ENCODE measurements around the gene FOXJ1. TPM values are rescaled to one million over a fixed set of nuclear protein-coding genes. Genes with fewer than 3 reads are reported as not detected.
A peak's percentile ranks its signal among the peaks of the same experiment; 100 is the strongest.

Gene FOXJ1
- total and polyA plus RNA-seq, 2 experiments from 2014 or later, result not detected

- in situ Hi-C loops (cut with MboI), result no loop called here
- Histone ChIP-seq H3K9ac (no peak overlapping the region), H3K36me3 (ENCODE audit: low read depth) (no peaks in the 10 kb centered on the region), H3K4me3 (no peak overlapping the region), H3F3A (ENCODE audit: insufficient read depth) (no peaks in the 10 kb centered on the region), H3K4me2 (ENCODE audit: unreplicated experiment) (no peak overlapping the region), H3K27me3 (replicated peaks; ENCODE audit: insufficient read depth) (no peaks in the 10 kb centered on the region; the same call in 1 of the 2 replicates), H3K9me2 (ENCODE audit: insufficient read depth) (no peaks in the 10 kb centered on the region), H4K20me1 (ENCODE audit: insufficient read depth) (no peaks in the 10 kb centered on the region), H3K4me1 (ENCODE audit: insufficient read depth) (no peaks in the 10 kb centered on the region), H3K27ac (no peak overlapping the region), H3K79me2 (ENCODE audit: insufficient read depth) (no peaks in the 10 kb centered on the region), H2AFZ (no peak overlapping the region), H3K9me3 (ENCODE audit: low read depth) (no peaks in the 10 kb centered on the region)
- TF ChIP-seq EZH2phosphoT487 (IDR thresholded peaks at IDR 0.05; ENCODE audit: insufficient read depth, low read depth), result no peak
- TF ChIP-seq EZH2 (IDR thresholded peaks at IDR 0.05; ENCODE audit: insufficient read depth, poor library complexity, severe bottlenecking), result no peak
- WGBS, 2 experiments (ENCODE audit: low coverage in 1 of 2, low lambda C conversion rate in 2 of 2, missing lambda C conversion rate in 2 of 2), result 75 to 79% methylated on average over 23 of the region's 23 CpGs
- DNase-seq, result no peak
These were observed 9.9 kb upstream of the FOXJ1 start for GRCh38 chr17:76150712-76151622.

DNA sequence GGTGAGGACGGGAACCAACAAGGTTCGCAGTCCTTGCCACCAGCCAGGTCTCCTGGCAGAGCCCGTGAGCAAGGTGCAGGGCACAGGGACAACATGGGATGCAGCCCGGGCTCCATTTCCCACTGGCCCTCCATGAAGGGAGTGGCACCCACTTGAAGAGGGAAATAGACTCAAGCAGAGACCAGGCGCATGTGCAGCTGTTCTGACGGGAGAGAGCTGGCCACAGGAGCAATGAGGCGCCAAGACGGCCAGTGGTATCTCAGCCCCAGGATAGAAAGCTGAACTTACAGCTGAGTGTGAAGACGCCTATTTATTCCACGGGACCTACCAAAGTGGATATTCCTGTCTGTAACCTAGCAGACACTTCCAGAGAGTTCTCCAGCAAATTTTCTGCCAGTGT, 8.2 kb upstream of the FOXJ1 start:
- no peaks in the 10 kb centered on the region for H3K9me3 ChIP-seq (ENCODE audit: low read depth)
- H4K20me1 ChIP-seq (ENCODE audit: insufficient read depth), result no peaks in the 10 kb centered on the region
- H3K4me2 ChIP-seq (ENCODE audit: unreplicated experiment), result no peak overlapping the region
- H3K27me3 ChIP-seq (replicated peaks; ENCODE audit: insufficient read depth), result no peaks in the 10 kb centered on the region
- no peaks in the 10 kb centered on the region for H3K36me3 ChIP-seq (ENCODE audit: low read depth)
- no peak overlapping the region for H3K27ac ChIP-seq
- no peaks in the 10 kb centered on the region for H3K4me1 ChIP-seq (ENCODE audit: insufficient read depth)
- H3K9me2 ChIP-seq (ENCODE audit: insufficient read depth), result no peaks in the 10 kb centered on the region
- in situ Hi-C loops (cut with MboI), result no loop called here
- H3K79me2 ChIP-seq (ENCODE audit: insufficient read depth), result no peaks in the 10 kb centered on the region
- H2AFZ ChIP-seq, result no peak overlapping the region
- no peak for DNase-seq
- no peaks in the 10 kb centered on the region for H3F3A ChIP-seq (ENCODE audit: insufficient read depth)
- TF ChIP-seq EZH2 (IDR thresholded peaks at IDR 0.05; ENCODE audit: insufficient read depth, poor library complexity, severe bottlenecking) (no peak), EZH2phosphoT487 (IDR thresholded peaks at IDR 0.05; ENCODE audit: insufficient read depth, low read depth) (no peak)
- no peak overlapping the region for H3K4me3 ChIP-seq
- no peak overlapping the region for H3K9ac ChIP-seq
- WGBS, 2 experiments (ENCODE audit: low coverage in 1 of 2, low lambda C conversion rate in 2 of 2, missing lambda C conversion rate in 2 of 2), result 84 to 90% methylated on average over 10 of the region's 10 CpGs

DNA sequence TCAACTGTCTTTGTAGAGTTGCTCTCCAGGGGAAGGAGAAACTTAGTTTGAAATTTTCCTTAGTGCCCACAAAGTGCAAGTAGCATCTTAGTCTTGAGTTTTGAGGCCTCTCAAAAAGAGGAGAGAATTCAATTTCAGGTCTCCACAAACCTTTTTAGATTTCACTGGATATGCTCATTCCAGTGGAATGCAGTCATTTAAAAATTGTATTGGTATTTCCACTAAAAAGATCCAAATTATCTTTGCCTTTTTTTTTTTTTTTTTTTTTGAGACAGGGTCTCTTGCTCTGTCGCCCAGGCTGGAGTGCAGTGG, 6.9 kb upstream of the FOXJ1 start:
- TF ChIP-seq EZH2phosphoT487 (IDR thresholded peaks at IDR 0.05; ENCODE audit: insufficient read depth, low read depth) (no peak), EZH2 (IDR thresholded peaks at IDR 0.05; ENCODE audit: insufficient read depth, poor library complexity, severe bottlenecking) (no peak)
- no peaks in the 10 kb centered on the region for H3K9me2 ChIP-seq (ENCODE audit: insufficient read depth)
- 69 to 100% methylated on average over 1 of the region's 1 CpG for WGBS, 2 experiments (ENCODE audit: low coverage in 1 of 2, low lambda C conversion rate in 2 of 2, missing lambda C conversion rate in 2 of 2)
- H3K27ac ChIP-seq, result no peak overlapping the region
- DNase-seq, result no peak
- no peak overlapping the region for H3K4me2 ChIP-seq (ENCODE audit: unreplicated experiment)
- no peaks in the 10 kb centered on the region for H3F3A ChIP-seq (ENCODE audit: insufficient read depth)
- H3K9me3 ChIP-seq (ENCODE audit: low read depth), result no peaks in the 10 kb centered on the region
- no peak overlapping the region for H3K4me3 ChIP-seq
- no peaks in the 10 kb centered on the region for H3K79me2 ChIP-seq (ENCODE audit: insufficient read depth)
- H3K27me3 ChIP-seq (replicated peaks; ENCODE audit: insufficient read depth), result no peaks in the 10 kb centered on the region
- H3K4me1 ChIP-seq (ENCODE audit: insufficient read depth), result no peaks in the 10 kb centered on the region
- H2AFZ ChIP-seq, result no peak overlapping the region
- no peaks in the 10 kb centered on the region for H4K20me1 ChIP-seq (ENCODE audit: insufficient read depth)
- no peaks in the 10 kb centered on the region for H3K36me3 ChIP-seq (ENCODE audit: low read depth)
- no peak overlapping the region for H3K9ac ChIP-seq
- in situ Hi-C loops (cut with MboI), result no loop called here

- H3K4me3 ChIP-seq, result no peak overlapping the region
- 61 to 66% methylated on average over 13 of the region's 13 CpGs for WGBS, 2 experiments (ENCODE audit: low coverage in 1 of 2, low lambda C conversion rate in 2 of 2, missing lambda C conversion rate in 2 of 2)
- DNase-seq, result peak; percentile 48
- no peak overlapping the region for H3K9ac ChIP-seq
- no peaks in the 10 kb centered on the region for H3K9me3 ChIP-seq (ENCODE audit: low read depth)
- H3F3A ChIP-seq (ENCODE audit: insufficient read depth), result no peaks in the 10 kb centered on the region
- no peak overlapping the region for H2AFZ ChIP-seq
- H3K27ac ChIP-seq, result no peak overlapping the region
- no peaks in the 10 kb centered on the region for H3K9me2 ChIP-seq (ENCODE audit: insufficient read depth)
- H3K4me2 ChIP-seq (ENCODE audit: unreplicated experiment), result no peak overlapping the region
- no peaks in the 10 kb centered on the region for H3K36me3 ChIP-seq (ENCODE audit: low read depth)
- no peaks in the 10 kb centered on the region; the same call in 1 of the 2 replicates for H3K27me3 ChIP-seq (replicated peaks; ENCODE audit: insufficient read depth)
- H3K79me2 ChIP-seq (ENCODE audit: insufficient read depth), result no peaks in the 10 kb centered on the region
- TF ChIP-seq EZH2 (IDR thresholded peaks at IDR 0.05; ENCODE audit: insufficient read depth, poor library complexity, severe bottlenecking), result no peak
- TF ChIP-seq EZH2phosphoT487 (IDR thresholded peaks at IDR 0.05; ENCODE audit: insufficient read depth, low read depth), result no peak
- H4K20me1 ChIP-seq (ENCODE audit: insufficient read depth), result no peaks in the 10 kb centered on the region
- no peaks in the 10 kb centered on the region for H3K4me1 ChIP-seq (ENCODE audit: insufficient read depth)
- in situ Hi-C loops (cut with MboI), result no loop called here
These were observed 6.4 kb upstream of the FOXJ1 start for GRCh38 chr17:76147211-76148014.

Measured in GM23248 (cell line).